GM23338 (cell line): ENCODE results near the gene ELANE. TPM values are rescaled to one million over a fixed set of nuclear protein-coding genes. Genes with fewer than 3 reads are reported as not detected.

Source experiments
- ATAC-seq: fragments of 200-7000 bp; cut with Tn5 transposase; 3 replicates; pipeline ENCODE4 v1.9.1; 2020
- DNase-seq: peaks from one replicate; pipeline ENCODE4 v3.0.0-alpha.2; 2015; ENCODE audit warnings: low spot score
- H2AFZ ChIP-seq: fragments of 200-600 bp; sonication (generic); 2 replicates; pipeline ENCODE4 v1.8.0; 2016; ENCODE audit warnings: antibody characterized with exemption, mild to moderate bottlenecking, moderate library complexity
- H3F3A ChIP-seq: fragments of 200-600 bp; sonication (generic); replicated peaks from 2 replicates; pipeline ENCODE4 v1.8.0; 2017; ENCODE audit warnings: antibody characterized with exemption, mixed run types, low read depth
- H3K27ac ChIP-seq: fragments of 200-600 bp; sonication (generic); 2 replicates; pipeline ENCODE4 v1.6.1; 2016; ENCODE audit warnings: low read depth
- H3K27me3 ChIP-seq: fragments of 200-600 bp; sonication (generic); 2 replicates; pipeline ENCODE4 v1.8.0; 2016; ENCODE audit warnings: mild to moderate bottlenecking, mixed run types, moderate library complexity; ENCODE audit not compliant: insufficient read depth
- H3K36me3 ChIP-seq: fragments of 200-600 bp; sonication (generic); 2 replicates; pipeline ENCODE4 v1.8.0; 2016; ENCODE audit warnings: mild to moderate bottlenecking; ENCODE audit not compliant: insufficient read depth
- H3K4me1 ChIP-seq: fragments of 200-600 bp; sonication (generic); 2 replicates; pipeline ENCODE4 v1.8.0; 2016; ENCODE audit warnings: mild to moderate bottlenecking, moderate library complexity; ENCODE audit not compliant: insufficient read depth
- H3K4me2 ChIP-seq: fragments of 200-600 bp; sonication (generic); 2 replicates; pipeline ENCODE4 v1.7.1; 2017; ENCODE audit warnings: mixed run types
- H3K4me3 ChIP-seq: fragments of 200-600 bp; sonication (generic); 2 replicates; pipeline ENCODE4 v1.6.1; 2016; ENCODE audit warnings: mixed run types
- H3K79me2 ChIP-seq: fragments of 200-600 bp; sonication (generic); replicated peaks from 2 replicates; pipeline ENCODE4 v1.8.0; 2017; ENCODE audit warnings: mild to moderate bottlenecking; ENCODE audit not compliant: insufficient read depth
- H3K9me2 ChIP-seq: fragments of 200-600 bp; sonication (generic); 2 replicates; pipeline ENCODE4 v1.8.0; 2017; ENCODE audit not compliant: insufficient read depth
- H4K20me1 ChIP-seq: fragments of 200-600 bp; sonication (generic); replicated peaks from 2 replicates; pipeline ENCODE4 v1.8.0; 2017; ENCODE audit warnings: mild to moderate bottlenecking; ENCODE audit not compliant: insufficient read depth
- H3K27ac Mint-ChIP-seq: 2 replicates; pipeline ENCODE4 v1.8.0; 2020; ENCODE audit warnings: inconsistent platforms, mild to moderate bottlenecking, moderate library complexity, mixed read lengths
- H3K27me3 Mint-ChIP-seq: 3 replicates; pipeline ENCODE4 v1.8.0; 2022; ENCODE audit warnings: low read depth, mild to moderate bottlenecking, moderate library complexity, mixed read lengths, inconsistent platforms; ENCODE audit not compliant: insufficient read depth, poor library complexity
- H3K36me3 Mint-ChIP-seq: 3 replicates; pipeline ENCODE4 v1.8.0; 2021; ENCODE audit warnings: low read depth, mild to moderate bottlenecking, inconsistent platforms, moderate library complexity, mixed read lengths
- H3K4me1 Mint-ChIP-seq: 3 replicates; pipeline ENCODE4 v1.8.0; 2020; ENCODE audit warnings: mild to moderate bottlenecking, inconsistent platforms, mixed read lengths
- H3K4me3 Mint-ChIP-seq: 3 replicates; pipeline ENCODE4 v1.8.0; 2021; ENCODE audit warnings: moderate library complexity, mild to moderate bottlenecking, inconsistent platforms, mixed read lengths
- H3K9me3 Mint-ChIP-seq: 3 replicates; pipeline ENCODE4 v1.8.0; 2020; ENCODE audit warnings: moderate library complexity, mild to moderate bottlenecking, inconsistent platforms, mixed read lengths
- ETS1 ChIP-seq: IDR thresholded peaks from 2 replicates; pipeline ENCODE4 v1.6.1; 2016; ENCODE audit warnings: antibody characterized with exemption
- EZH2 ChIP-seq: fragments of 200-600 bp; sonication (generic); IDR thresholded peaks from one replicate; pipeline ENCODE4 v1.8.0; 2017; ENCODE audit warnings: antibody characterized with exemption, mild to moderate bottlenecking, low read depth; ENCODE audit not compliant: unreplicated experiment
- EZH2phosphoT487 ChIP-seq: fragments of 200-600 bp; sonication (generic); IDR thresholded peaks from one replicate; pipeline ENCODE4 v1.8.1; 2018; ENCODE audit warnings: antibody characterized with exemption; ENCODE audit not compliant: unreplicated experiment
- ZNF462 ChIP-seq: fragments of 250-450 bp; sonication (Bioruptor Pico); IDR thresholded peaks from 2 replicates; pipeline ENCODE4 v1.5.0; 2020; ENCODE audit warnings: mild to moderate bottlenecking, moderate library complexity
- polyA plus RNA-seq: library from polyadenylated mRNA; unstranded; fragments of >200 nt; fragmentation: Nextera tagmentation; extraction: Ambion mirVana; gene quantifications from 2 replicates; pipeline ENCODE4 v1.2.1, GENCODE V29; 2016
- total RNA-seq: library from RNA; depleted of rRNA; stranded (reverse); fragments of >200 nt; shearing (Covaris generic); gene quantifications from 2 replicates; pipeline ENCODE4 v1.2.3, GENCODE V29; 2014
- TF ChIP-seq, protein P1 (sequence below): IDR thresholded peaks from one replicate; pipeline ENCODE4 v1.6.1; 2018; ENCODE audit warnings: antibody characterized with exemption; ENCODE audit not compliant: unreplicated experiment

Gene ELANE
- total and polyA plus RNA-seq, 2 experiments from 2014 or later, result not detected

- TF ChIP-seq ZNF462 (CRISPR knock-in tag), result no peak
- TF ChIP-seq, protein P1, sequence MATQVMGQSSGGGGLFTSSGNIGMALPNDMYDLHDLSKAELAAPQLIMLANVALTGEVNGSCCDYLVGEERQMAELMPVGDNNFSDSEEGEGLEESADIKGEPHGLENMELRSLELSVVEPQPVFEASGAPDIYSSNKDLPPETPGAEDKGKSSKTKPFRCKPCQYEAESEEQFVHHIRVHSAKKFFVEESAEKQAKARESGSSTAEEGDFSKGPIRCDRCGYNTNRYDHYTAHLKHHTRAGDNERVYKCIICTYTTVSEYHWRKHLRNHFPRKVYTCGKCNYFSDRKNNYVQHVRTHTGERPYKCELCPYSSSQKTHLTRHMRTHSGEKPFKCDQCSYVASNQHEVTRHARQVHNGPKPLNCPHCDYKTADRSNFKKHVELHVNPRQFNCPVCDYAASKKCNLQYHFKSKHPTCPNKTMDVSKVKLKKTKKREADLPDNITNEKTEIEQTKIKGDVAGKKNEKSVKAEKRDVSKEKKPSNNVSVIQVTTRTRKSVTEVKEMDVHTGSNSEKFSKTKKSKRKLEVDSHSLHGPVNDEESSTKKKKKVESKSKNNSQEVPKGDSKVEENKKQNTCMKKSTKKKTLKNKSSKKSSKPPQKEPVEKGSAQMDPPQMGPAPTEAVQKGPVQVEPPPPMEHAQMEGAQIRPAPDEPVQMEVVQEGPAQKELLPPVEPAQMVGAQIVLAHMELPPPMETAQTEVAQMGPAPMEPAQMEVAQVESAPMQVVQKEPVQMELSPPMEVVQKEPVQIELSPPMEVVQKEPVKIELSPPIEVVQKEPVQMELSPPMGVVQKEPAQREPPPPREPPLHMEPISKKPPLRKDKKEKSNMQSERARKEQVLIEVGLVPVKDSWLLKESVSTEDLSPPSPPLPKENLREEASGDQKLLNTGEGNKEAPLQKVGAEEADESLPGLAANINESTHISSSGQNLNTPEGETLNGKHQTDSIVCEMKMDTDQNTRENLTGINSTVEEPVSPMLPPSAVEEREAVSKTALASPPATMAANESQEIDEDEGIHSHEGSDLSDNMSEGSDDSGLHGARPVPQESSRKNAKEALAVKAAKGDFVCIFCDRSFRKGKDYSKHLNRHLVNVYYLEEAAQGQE, result no peak
Observed at GRCh38 chr19:903266-903797, 51.2 kb downstream of the ELANE start (continued).

DNA sequence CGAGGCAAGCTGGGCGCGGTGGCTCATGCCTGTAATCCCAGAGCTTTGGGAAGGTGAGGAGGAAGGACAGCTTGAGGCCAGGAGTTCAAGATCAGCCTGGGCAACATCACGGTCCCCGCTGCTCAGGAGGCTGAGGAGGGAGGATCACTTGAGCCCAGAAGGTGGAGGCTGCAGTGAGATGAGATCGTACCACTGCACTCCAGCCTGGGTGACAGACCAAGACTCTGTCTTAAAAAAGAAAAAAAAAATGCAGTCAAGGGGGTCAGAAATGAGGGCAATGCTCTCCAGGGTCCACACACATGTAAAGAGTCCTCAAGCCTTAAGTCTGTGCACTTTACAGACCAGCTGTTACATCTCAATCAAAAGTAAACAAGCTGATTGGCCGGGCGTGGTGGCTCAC is 52.4 kb downstream of the ELANE start:
- no peaks in the 10 kb centered on the region for H3K36me3 ChIP-seq
- Mint-ChIP-seq H3K36me3 (peaks cover 7% of the 10 kb centered on the region; the same call in 2 of the 3 replicates), H3K27ac (no peak overlapping the region), H3K4me3 (no peak overlapping the region), H3K27me3 (peaks cover 7% of the 10 kb centered on the region), H3K4me1 (peaks cover 5% of the 10 kb centered on the region), H3K9me3 (no peaks in the 10 kb centered on the region)
- DNase-seq (no peak), ATAC-seq (no peak)
- H3K4me2 ChIP-seq, result no peak overlapping the region
- H3K27me3 ChIP-seq, result no peaks in the 10 kb centered on the region
- peaks cover 44% of the 10 kb centered on the region for H3K79me2 ChIP-seq
- no peaks in the 10 kb centered on the region for H3K9me2 ChIP-seq
- H2AFZ ChIP-seq, result no peak overlapping the region
- TF ChIP-seq EZH2phosphoT487, result no peak
- no peak for TF ChIP-seq EZH2
- no peak for TF ChIP-seq ETS1
- peaks cover 35% of the 10 kb centered on the region for H4K20me1 ChIP-seq
- no peak overlapping the region for H3K27ac ChIP-seq
- H3F3A ChIP-seq, result peaks cover 10% of the 10 kb centered on the region; the same call in 1 of the 2 replicates
- H3K4me3 ChIP-seq, result no peak overlapping the region
- peaks cover 8% of the 10 kb centered on the region; the same call in 1 of the 2 replicates for H3K4me1 ChIP-seq
